ENCODE data around the gene APOOL. TPM values are rescaled to one million over a fixed set of nuclear protein-coding genes. Genes with fewer than 3 reads are reported as not detected.

Gene APOOL
- polyA plus RNA-seq, 3 donors, result 2.0 to 4.7 (median 2.8) TPM

GRCh38 chrX:85115252-85115651, 111.6 kb downstream of the APOOL start:
- Histone ChIP-seq H3K4me1 (ENCODE audit: control insufficient read depth in 1 of 2, insufficient read depth in 2 of 2, low read length in 2 of 2) (no peaks in the 10 kb centered on the region), H3K9ac (ENCODE audit: insufficient read depth, low read length, poor library complexity, severe bottlenecking) (no peak overlapping the region), H3K27ac (ENCODE audit: low read depth in 1 of 2, low read length in 2 of 2) (no peak overlapping the region), H3K36me3 (replicated peaks in 1 of 2; ENCODE audit: control insufficient read depth in 1 of 2, insufficient read depth in 2 of 2, low read length in 2 of 2) (no peaks in the 10 kb centered on the region), H4K20me1 (ENCODE audit: insufficient read depth, low read length) (no peaks in the 10 kb centered on the region), H3K27me3 (ENCODE audit: control insufficient read depth in 2 of 2, insufficient read depth in 2 of 2, low read length in 2 of 2) (no peaks in the 10 kb centered on the region), H3K9me3 (replicated peaks in 1 of 2; ENCODE audit: control insufficient read depth in 1 of 2, insufficient read depth in 1 of 2, low read length in 2 of 2) (no peaks in the 10 kb centered on the region), H3K79me2 (ENCODE audit: insufficient read depth, low read length) (no peaks in the 10 kb centered on the region), H3K4me3 (replicated peaks in 1 of 3; ENCODE audit: low read depth in 2 of 3, low read length in 3 of 3) (no peak overlapping the region), H2AFZ (ENCODE audit: insufficient read depth, low read depth, low read length, poor library complexity, severe bottlenecking) (no peak overlapping the region), H3K4me2 (replicated peaks; ENCODE audit: extremely low read depth, low read length, poor library complexity, severe bottlenecking) (no peak overlapping the region)
- no peaks in the 10 kb centered on the region for H3K36me3 Mint-ChIP-seq
- H3K27me3 Mint-ChIP-seq (ENCODE audit: low read depth in 3 of 3), result peaks cover 0 to 4% (median 0%) of the 10 kb centered on the region in 3 donors
- TF ChIP-seq, protein P1, sequence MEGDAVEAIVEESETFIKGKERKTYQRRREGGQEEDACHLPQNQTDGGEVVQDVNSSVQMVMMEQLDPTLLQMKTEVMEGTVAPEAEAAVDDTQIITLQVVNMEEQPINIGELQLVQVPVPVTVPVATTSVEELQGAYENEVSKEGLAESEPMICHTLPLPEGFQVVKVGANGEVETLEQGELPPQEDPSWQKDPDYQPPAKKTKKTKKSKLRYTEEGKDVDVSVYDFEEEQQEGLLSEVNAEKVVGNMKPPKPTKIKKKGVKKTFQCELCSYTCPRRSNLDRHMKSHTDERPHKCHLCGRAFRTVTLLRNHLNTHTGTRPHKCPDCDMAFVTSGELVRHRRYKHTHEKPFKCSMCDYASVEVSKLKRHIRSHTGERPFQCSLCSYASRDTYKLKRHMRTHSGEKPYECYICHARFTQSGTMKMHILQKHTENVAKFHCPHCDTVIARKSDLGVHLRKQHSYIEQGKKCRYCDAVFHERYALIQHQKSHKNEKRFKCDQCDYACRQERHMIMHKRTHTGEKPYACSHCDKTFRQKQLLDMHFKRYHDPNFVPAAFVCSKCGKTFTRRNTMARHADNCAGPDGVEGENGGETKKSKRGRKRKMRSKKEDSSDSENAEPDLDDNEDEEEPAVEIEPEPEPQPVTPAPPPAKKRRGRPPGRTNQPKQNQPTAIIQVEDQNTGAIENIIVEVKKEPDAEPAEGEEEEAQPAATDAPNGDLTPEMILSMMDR (IDR thresholded peaks at IDR 0.05), result no peak
- 57% methylated on average over 1 of the region's 1 CpG for WGBS (ENCODE audit: insufficient coverage)
- no peak overlapping the region for H3K27ac Mint-ChIP-seq
- DNase-seq, result no peak
- no peaks in the 10 kb centered on the region for H3K9me3 Mint-ChIP-seq
- no peak overlapping the region for H3K4me3 Mint-ChIP-seq
- peaks cover 2% of the 10 kb centered on the region for H3K4me1 Mint-ChIP-seq
- intact Hi-C loops (cut with micrococcal nuclease), result no loop called here

GRCh38 chrX:85136409-85136808, 132.7 kb downstream of the APOOL start:
- no peaks in the 10 kb centered on the region for H3K36me3 Mint-ChIP-seq
- Histone ChIP-seq H3K9ac (ENCODE audit: insufficient read depth, low read length, poor library complexity, severe bottlenecking) (no peak overlapping the region), H3K79me2 (ENCODE audit: insufficient read depth, low read length) (no peaks in the 10 kb centered on the region), H3K4me3 (replicated peaks in 1 of 3; ENCODE audit: low read depth in 2 of 3, low read length in 3 of 3) (no peak overlapping the region), H3K27me3 (ENCODE audit: control insufficient read depth in 2 of 2, insufficient read depth in 2 of 2, low read length in 2 of 2) (no peaks in the 10 kb centered on the region), H3K27ac (ENCODE audit: low read depth in 1 of 2, low read length in 2 of 2) (no peak overlapping the region), H4K20me1 (ENCODE audit: insufficient read depth, low read length) (no peaks in the 10 kb centered on the region), H3K9me3 (replicated peaks in 1 of 2; ENCODE audit: control insufficient read depth in 1 of 2, insufficient read depth in 1 of 2, low read length in 2 of 2) (no peaks in the 10 kb centered on the region), H3K4me1 (ENCODE audit: control insufficient read depth in 1 of 2, insufficient read depth in 2 of 2, low read length in 2 of 2) (no peaks in the 10 kb centered on the region), H3K4me2 (replicated peaks; ENCODE audit: extremely low read depth, low read length, poor library complexity, severe bottlenecking) (no peak overlapping the region), H2AFZ (ENCODE audit: insufficient read depth, low read depth, low read length, poor library complexity, severe bottlenecking) (no peak overlapping the region), H3K36me3 (replicated peaks in 1 of 2; ENCODE audit: control insufficient read depth in 1 of 2, insufficient read depth in 2 of 2, low read length in 2 of 2) (no peaks in the 10 kb centered on the region)
- peaks cover 0 to 1% (median 1%) of the 10 kb centered on the region in 3 donors for H3K27me3 Mint-ChIP-seq (ENCODE audit: low read depth in 3 of 3)
- peaks cover 0 to 8% (median 4%) of the 10 kb centered on the region in 7 donors for H3K9me3 Mint-ChIP-seq
- H3K4me3 Mint-ChIP-seq, result no peak overlapping the region
- no peak overlapping the region for H3K27ac Mint-ChIP-seq
- intact Hi-C loops (cut with micrococcal nuclease), result no loop called here
- no peaks in the 10 kb centered on the region for H3K4me1 Mint-ChIP-seq
- DNase-seq, result no peak
- TF ChIP-seq, protein P1 (IDR thresholded peaks at IDR 0.05), result no peak

All from CD14-positive monocyte (primary cell).